ENCODE data around the gene PLAC8L1.

GRCh38 chr5:146091881-146092280 lies 13.5 kb downstream of the PLAC8L1 start:
- TF ChIP-seq EZH2 (IDR thresholded peaks at IDR 0.05; ENCODE audit: low read length) (no peak), CTCF (optimal IDR thresholded peaks at IDR 0.05 in 1 of 3, IDR thresholded peaks at IDR 0.05 in 1 of 3, conservative IDR thresholded peaks at IDR 0.05 in 1 of 3; ENCODE audit: extremely low read depth in 1 of 3, insufficient read depth in 2 of 3, low read length in 3 of 3) (no peak)
